ENCODE measurements around the gene GRN. TPM values are rescaled to one million over a fixed set of nuclear protein-coding genes. Genes with fewer than 3 reads are reported as not detected.

GRN gene
- total and polyA plus RNA-seq, 2 donors (not counting 3 experiments of a cell fraction or from before 2014, with no cell fraction given): 343 to 1,034 TPM

GRCh38 chr17:44321246-44322120 is 23.6 kb upstream of the GRN start:
- Histone ChIP-seq H3K4me2 (ENCODE audit: insufficient read depth, low read length) (no peak overlapping the region), H3K27ac (ENCODE audit: insufficient read depth, low read depth, low read length) (no peak overlapping the region), H3K27me3 (ENCODE audit: control insufficient read depth in 2 of 2, insufficient read depth in 2 of 2, low read length in 2 of 2) (peaks cover 1 to 7% of the 10 kb centered on the region in 2 experiments), H4K20me1 (replicated peaks; ENCODE audit: control insufficient read depth, extremely low read depth, insufficient read depth, low read length) (no peaks in the 10 kb centered on the region), H3K36me3 (ENCODE audit: control insufficient read depth in 2 of 2, extremely low read depth in 1 of 2, insufficient read depth in 2 of 2, low read length in 2 of 2) (peaks cover 3 to 26% of the 10 kb centered on the region in 2 experiments), H3K9me3 (replicated peaks; ENCODE audit: control insufficient read depth, insufficient read depth, low read length) (no peaks in the 10 kb centered on the region), H3K79me2 (ENCODE audit: control insufficient read depth, insufficient read depth, low read length) (peaks cover 7% of the 10 kb centered on the region), H3K9me1 (replicated peaks; ENCODE audit: control insufficient read depth, extremely low read depth, insufficient read depth, low read length) (no peaks in the 10 kb centered on the region), H3K4me3 (replicated peaks in 1 of 3; ENCODE audit: insufficient read depth in 1 of 3, low read depth in 1 of 3, low read length in 3 of 3) (no peak overlapping the region), H2AFZ (ENCODE audit: low read depth, low read length) (no peak overlapping the region), H3K9ac (replicated peaks; ENCODE audit: extremely low read depth, insufficient read depth, low read length) (no peak overlapping the region), H3K4me1 (ENCODE audit: control insufficient read depth, extremely low read depth, insufficient read depth, low read length) (peaks cover 9% of the 10 kb centered on the region)
- DNase-seq (ENCODE audit: low read depth, low spot score): no peak
- no peak for FAIRE-seq
- dilution Hi-C loops (cut with MboI; ENCODE audit: extremely low pct_ligation_motif_present, low sequenced_read_pairs): no loop called here
- intact Hi-C loops (cut with micrococcal nuclease): no loop called here
- POLR2A ChIA-PET: interaction anchor here (0.6 kb wide), 1 partner anchor 321 kb away, joined by 4 read pairs; no protein-coding TSS in a partner anchor
- no TSS peak for BruUV-seq (replicated peaks)
- TF ChIP-seq GATA2 (IDR thresholded peaks at IDR 0.05; ENCODE audit: insufficient read depth, insufficient read length, low read depth, low read length) (no peak), MYC (IDR thresholded peaks at IDR 0.05; ENCODE audit: low read depth, low read length) (no peak), EZH2 (IDR thresholded peaks at IDR 0.05; ENCODE audit: borderline replicate concordance, low read depth, low read length, severe bottlenecking) (no peak), FOS (IDR thresholded peaks at IDR 0.05; ENCODE audit: borderline replicate concordance, insufficient read depth, low read length) (no peak), POLR2A (IDR thresholded peaks at IDR 0.05; ENCODE audit: low read depth, low read length) (no peak), JUN (IDR thresholded peaks at IDR 0.05; ENCODE audit: borderline replicate concordance, insufficient read depth, insufficient read length, low read depth) (no peak), POLR2AphosphoS5 (IDR thresholded peaks at IDR 0.05; ENCODE audit: insufficient read depth, low read depth, low read length) (no peak), MAX (IDR thresholded peaks at IDR 0.05; ENCODE audit: insufficient read depth, insufficient read length) (no peak)
- TF ChIP-seq, protein P1, sequence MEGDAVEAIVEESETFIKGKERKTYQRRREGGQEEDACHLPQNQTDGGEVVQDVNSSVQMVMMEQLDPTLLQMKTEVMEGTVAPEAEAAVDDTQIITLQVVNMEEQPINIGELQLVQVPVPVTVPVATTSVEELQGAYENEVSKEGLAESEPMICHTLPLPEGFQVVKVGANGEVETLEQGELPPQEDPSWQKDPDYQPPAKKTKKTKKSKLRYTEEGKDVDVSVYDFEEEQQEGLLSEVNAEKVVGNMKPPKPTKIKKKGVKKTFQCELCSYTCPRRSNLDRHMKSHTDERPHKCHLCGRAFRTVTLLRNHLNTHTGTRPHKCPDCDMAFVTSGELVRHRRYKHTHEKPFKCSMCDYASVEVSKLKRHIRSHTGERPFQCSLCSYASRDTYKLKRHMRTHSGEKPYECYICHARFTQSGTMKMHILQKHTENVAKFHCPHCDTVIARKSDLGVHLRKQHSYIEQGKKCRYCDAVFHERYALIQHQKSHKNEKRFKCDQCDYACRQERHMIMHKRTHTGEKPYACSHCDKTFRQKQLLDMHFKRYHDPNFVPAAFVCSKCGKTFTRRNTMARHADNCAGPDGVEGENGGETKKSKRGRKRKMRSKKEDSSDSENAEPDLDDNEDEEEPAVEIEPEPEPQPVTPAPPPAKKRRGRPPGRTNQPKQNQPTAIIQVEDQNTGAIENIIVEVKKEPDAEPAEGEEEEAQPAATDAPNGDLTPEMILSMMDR (IDR thresholded peaks at IDR 0.05; ENCODE audit: extremely low read depth in 1 of 2, insufficient read depth in 1 of 2, low read depth in 1 of 2, low read length in 2 of 2): no peak
- CTCF ChIA-PET: interaction anchor here (1.0 to 6.3 kb wide), 7 partner anchors 10 to 118 kb away, joined by 3 to 27 read pairs (median 3); no protein-coding TSS in a partner anchor

All from endothelial cell of umbilical vein (primary cell).